PC-3 (cell line): ENCODE measurements around the gene UBXN6. TPM values are rescaled to one million over a fixed set of nuclear protein-coding genes. Genes with fewer than 3 reads are reported as not detected.

Experiments used
- ATAC-seq: fragments of 200-7000 bp; cut with Tn5 transposase; 2 replicates; pipeline ENCODE4 v1.9.1; 2020; ENCODE audit warnings: mild to moderate bottlenecking, moderate library complexity
- BruUV-seq: library from RNA; stranded (reverse); fragments of 400-500 nt; replicated peaks from 2 replicates; lab custom pipeline; 2021; lab: Mats Ljungman, UMichigan
- CTCF ChIA-PET: fragments of 300-600 bp; sonication (Branson Sonifier 250); formaldehyde crosslinking; loops from one replicate; lab custom pipeline; 2022; ENCODE audit warnings: antibody characterized with exemption; lab: Charles Lee
- POLR2A ChIA-PET: fragments of 300-600 bp; sonication (Branson Sonifier 250); formaldehyde crosslinking; loops from one replicate; lab custom pipeline; 2022; ENCODE audit warnings: antibody characterized with exemption; ENCODE audit not compliant: unreplicated experiment; lab: Charles Lee
- DNase-seq: peaks from one replicate; pipeline ENCODE4 v3.0.0-alpha.2; 2015
- H2AFZ ChIP-seq: fragments of 300-600 bp; sonication (generic); 2 replicates; pipeline ENCODE4 v1.6.0; 2016; ENCODE audit warnings: antibody characterized with exemption, low read length
- H3F3A ChIP-seq: fragments of 300-600 bp; sonication (generic); one replicate; pipeline ENCODE4 v1.6.0; 2017; ENCODE audit warnings: antibody characterized with exemption, low read length, control low read depth, mild to moderate bottlenecking; ENCODE audit not compliant: unreplicated experiment
- H3K27ac ChIP-seq: fragments of 300-600 bp; sonication (generic); 2 replicates; pipeline ENCODE4 v1.5.1; 2016; ENCODE audit warnings: mild to moderate bottlenecking, low read length
- H3K27me3 ChIP-seq: fragments of 300-600 bp; sonication (generic); 2 replicates; pipeline ENCODE4 v1.6.1; 2016; ENCODE audit warnings: low read length, mixed read lengths
- H3K36me3 ChIP-seq: fragments of 300-600 bp; sonication (generic); 2 replicates; pipeline ENCODE4 v1.6.1; 2016; ENCODE audit warnings: low read depth, mixed run types, low read length, mixed read lengths
- H3K4me1 ChIP-seq: fragments of 300-600 bp; sonication (generic); 2 replicates; pipeline ENCODE4 v1.5.1; 2016; ENCODE audit warnings: low read length; ENCODE audit not compliant: insufficient read depth
- H3K4me2 ChIP-seq: fragments of 300-600 bp; sonication (generic); 2 replicates; pipeline ENCODE4 v1.6.0; 2016; ENCODE audit warnings: low read length
- H3K4me3 ChIP-seq: fragments of 300-600 bp; sonication (generic); 2 replicates; pipeline ENCODE4 v1.5.1; 2016; ENCODE audit warnings: mild to moderate bottlenecking, low read length, mixed read lengths
- H3K79me2 ChIP-seq: fragments of 300-600 bp; sonication (generic); 2 replicates; pipeline ENCODE4 v1.6.1; 2017; ENCODE audit warnings: low read length, mixed read lengths
- H3K9ac ChIP-seq: fragments of 300-600 bp; sonication (generic); 2 replicates; pipeline ENCODE4 v1.6.0; 2016; ENCODE audit warnings: mild to moderate bottlenecking, low read length
- H3K9me2 ChIP-seq: fragments of 300-600 bp; sonication (generic); replicated peaks from 2 replicates; pipeline ENCODE4 v1.6.1; 2016; ENCODE audit warnings: mixed run types, low read length, mixed read lengths
- H3K9me3 ChIP-seq: fragments of 300-600 bp; sonication (generic); 2 replicates; pipeline ENCODE4 v1.6.1; 2016; ENCODE audit warnings: low read length, mixed read lengths
- H4K20me1 ChIP-seq: fragments of 300-600 bp; sonication (generic); 2 replicates; pipeline ENCODE4 v1.6.1; 2016; ENCODE audit warnings: low read length, mixed read lengths
- CTCF ChIP-seq: fragments of 300-600 bp; sonication (generic); conservative IDR thresholded peaks from 2 replicates; pipeline ENCODE4 v1.5.1; 2017; ENCODE audit warnings: antibody characterized with exemption, low read depth, mild to moderate bottlenecking, low read length
- EZH2 ChIP-seq: fragments of 300-600 bp; sonication (generic); IDR thresholded peaks from one replicate; pipeline ENCODE4 v1.6.1; 2017; ENCODE audit warnings: antibody characterized with exemption, mild to moderate bottlenecking, low read length; ENCODE audit not compliant: unreplicated experiment
- EZH2phosphoT487 ChIP-seq: fragments of 300-600 bp; sonication (generic); IDR thresholded peaks from 2 replicates; pipeline ENCODE4 v1.6.1; 2018; ENCODE audit warnings: mild to moderate bottlenecking, antibody characterized with exemption, low read length, borderline replicate concordance
- intact Hi-C: fragments of 100-400 bp; cut with micrococcal nuclease; formaldehyde crosslinking; loops from 2 replicates; pipeline ENCODE4 v1.9.0; 2023
- total RNA-seq: library from RNA; depleted of rRNA; stranded (reverse); fragments of >200 nt; gene quantifications from 2 replicates; pipeline ENCODE4 v1.2.3, GENCODE V29; 2014

The UBXN6 gene
- total RNA-seq, 1 experiment from 2014 or later, result 64.0 TPM

DNA sequence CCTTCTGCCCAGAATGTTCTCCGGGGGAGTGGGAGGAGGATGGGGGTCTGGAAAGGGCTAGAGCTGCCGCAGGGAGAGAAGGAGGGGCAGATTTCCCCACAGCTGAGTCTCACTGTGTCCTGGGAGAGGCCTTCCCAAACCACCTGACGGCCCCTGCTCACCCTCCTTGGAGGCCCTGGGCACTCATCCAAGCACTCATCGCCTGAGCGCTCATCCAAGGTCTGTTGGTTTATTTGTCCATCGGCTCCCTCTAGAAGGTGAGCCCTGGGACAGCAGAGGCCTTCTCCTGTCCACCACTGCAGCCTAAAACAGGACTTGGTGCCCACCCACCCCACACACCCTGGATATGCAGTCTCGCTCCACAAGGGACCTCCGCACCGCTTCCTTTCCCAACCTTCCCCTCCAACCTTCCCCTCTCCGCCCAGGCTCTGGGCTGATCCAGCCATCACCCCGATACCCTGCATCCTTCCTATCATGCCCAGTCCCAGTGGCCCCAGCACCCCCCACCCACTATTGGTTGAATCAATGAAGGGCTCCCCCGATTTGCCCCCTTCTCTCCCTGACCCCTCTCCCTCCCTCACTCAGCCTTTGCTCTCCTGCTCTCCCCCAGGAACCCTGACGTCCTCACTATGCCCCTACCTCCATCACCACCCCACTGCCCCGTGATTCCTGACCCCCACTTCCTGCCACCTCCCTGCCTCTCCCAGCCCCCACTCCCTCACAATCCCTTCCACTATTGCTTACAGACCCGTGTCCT, 1.7 kb downstream of the UBXN6 start:
- Histone ChIP-seq H3K4me3 (peak overlapping the region; percentile 81), H3K9ac (peak overlapping the region; percentile 71; the same call in 1 of the 2 replicates), H2AFZ (no peak overlapping the region), H3K9me2 (no peaks in the 10 kb centered on the region), H3K79me2 (peaks cover 17% of the 10 kb centered on the region), H3K9me3 (no peaks in the 10 kb centered on the region), H3K36me3 (no peaks in the 10 kb centered on the region), H3F3A (no peaks in the 10 kb centered on the region), H4K20me1 (no peaks in the 10 kb centered on the region), H3K27me3 (no peaks in the 10 kb centered on the region), H3K27ac (no peak overlapping the region), H3K4me2 (peak overlapping the region; percentile 88), H3K4me1 (no peaks in the 10 kb centered on the region; the same call in 1 of the 2 replicates)
- intact Hi-C loops, result loop anchor here (2.0 kb wide), 1 partner anchor 209 kb away; the partner anchor contains the start of gene YJU2
- ChIA-PET POLR2A (interaction anchor here (0.6 to 0.7 kb wide), 3 partner anchors 12 to 80 kb away, joined by 3 to 11 read pairs (median 4); no protein-coding TSS in a partner anchor), CTCF (no interaction called here)
- ATAC-seq (peak; percentile 15; the same call in 1 of the 2 replicates), DNase-seq (peak; percentile 41)
- TF ChIP-seq CTCF (no peak), EZH2 (no peak), EZH2phosphoT487 (no peak)
- no TSS peak for BruUV-seq

DNA sequence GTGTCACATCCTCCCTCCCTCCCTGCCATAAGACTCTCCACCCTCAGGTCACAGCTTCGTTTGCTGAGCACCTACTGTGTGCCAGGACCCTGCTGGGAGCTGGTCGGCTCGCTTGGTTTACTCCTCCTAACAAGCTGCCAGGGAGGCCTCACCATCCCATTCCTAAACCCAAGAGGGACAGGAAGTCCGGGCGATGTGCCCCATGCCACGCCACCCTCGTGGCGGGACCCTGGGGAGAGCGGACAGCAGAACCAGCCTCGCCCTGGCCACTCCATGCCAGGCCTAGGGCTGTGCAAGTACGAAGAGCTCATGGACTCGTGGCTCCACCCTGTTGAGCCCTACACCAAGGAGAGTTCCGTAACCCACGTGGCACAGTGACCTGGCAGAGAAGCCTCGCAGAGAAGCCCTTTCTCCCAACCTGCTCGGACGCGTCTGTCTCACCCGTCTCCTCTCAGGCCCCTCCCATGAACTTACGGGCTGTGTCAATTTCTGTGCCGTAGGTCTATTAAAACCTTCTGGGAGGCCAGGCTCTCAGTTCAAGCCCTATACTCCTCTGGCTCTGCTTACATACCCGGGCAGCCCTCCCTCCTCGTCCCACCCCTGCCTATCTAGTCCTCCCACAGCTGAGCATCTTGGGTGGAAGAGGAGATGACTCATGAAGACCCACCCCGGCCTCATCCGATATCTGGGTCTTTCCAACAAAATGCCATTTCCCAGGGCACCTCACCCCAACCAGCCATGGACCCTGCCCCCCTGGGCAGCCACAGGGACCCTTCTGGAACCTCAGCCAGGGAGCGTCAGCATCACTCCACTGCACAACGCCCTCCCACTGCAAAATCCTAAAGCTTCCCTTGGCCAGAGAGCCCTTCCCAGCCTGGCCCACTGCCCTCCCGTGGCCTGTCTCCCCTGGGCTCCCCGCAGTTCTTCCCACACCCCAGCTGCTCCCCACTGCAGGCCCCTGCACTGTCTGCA, 2.6 kb downstream of the UBXN6 start:
- intact Hi-C loops, result no loop called here
- CTCF ChIA-PET, result no interaction called here
- ATAC-seq, result no peak

More for the DNA sequence above, 2.6 kb downstream of the UBXN6 start:
- no peak overlapping the region for H3K27ac ChIP-seq
- TF ChIP-seq CTCF (no peak), EZH2 (no peak), EZH2phosphoT487 (no peak)
- H4K20me1 ChIP-seq, result no peaks in the 10 kb centered on the region
- POLR2A ChIA-PET, result no interaction called here
- H3K9me2 ChIP-seq, result no peaks in the 10 kb centered on the region
- H3F3A ChIP-seq, result no peaks in the 10 kb centered on the region
- H3K4me1 ChIP-seq, result no peaks in the 10 kb centered on the region; the same call in 1 of the 2 replicates
- peak overlapping the region; percentile 5; the same call in 1 of the 2 replicates for H3K4me2 ChIP-seq
- no peak for DNase-seq
- H3K9me3 ChIP-seq, result no peaks in the 10 kb centered on the region
- H3K4me3 ChIP-seq, result no peak overlapping the region
- peaks cover 17% of the 10 kb centered on the region for H3K79me2 ChIP-seq
- no peaks in the 10 kb centered on the region for H3K27me3 ChIP-seq
- no peak overlapping the region for H3K9ac ChIP-seq
- no TSS peak for BruUV-seq
- H3K36me3 ChIP-seq, result no peaks in the 10 kb centered on the region
- H2AFZ ChIP-seq, result no peak overlapping the region
